ENCODE data around the gene CTNNA2.

Gene CTNNA2

GRCh38 chr2:79901161-79901560, 388.3 kb downstream of the CTNNA2 start:
- H3K9me3 ChIP-seq (ENCODE audit: control insufficient read depth, low read length) = no peaks in the 10 kb centered on the region
- H3K4me3 ChIP-seq (ENCODE audit: low read length) = no peak overlapping the region
- no peaks in the 10 kb centered on the region for H3K36me3 ChIP-seq (ENCODE audit: control insufficient read depth, insufficient read depth, low read length, severe bottlenecking)
- H3K9ac ChIP-seq (ENCODE audit: low read length) = no peak overlapping the region
- H3K27me3 ChIP-seq (replicated peaks; ENCODE audit: control insufficient read depth, insufficient read depth, low read length) = no peaks in the 10 kb centered on the region
- H3K4me1 ChIP-seq (ENCODE audit: control insufficient read depth, insufficient read depth, low read length) = no peaks in the 10 kb centered on the region
- no peak for DNase-seq (ENCODE audit: low read depth)

GRCh38 chr2:79903222-79904000, 390.6 kb downstream of the CTNNA2 start:
- DNase-seq (ENCODE audit: low read depth) = peak; percentile 38
- H3K9ac ChIP-seq (ENCODE audit: low read length) = no peak overlapping the region
- H3K27me3 ChIP-seq (replicated peaks; ENCODE audit: control insufficient read depth, insufficient read depth, low read length) = no peaks in the 10 kb centered on the region
- no peak overlapping the region for H3K4me3 ChIP-seq (ENCODE audit: low read length)
- H3K9me3 ChIP-seq (ENCODE audit: control insufficient read depth, low read length) = no peaks in the 10 kb centered on the region
- no peaks in the 10 kb centered on the region for H3K4me1 ChIP-seq (ENCODE audit: control insufficient read depth, insufficient read depth, low read length)
- H3K36me3 ChIP-seq (ENCODE audit: control insufficient read depth, insufficient read depth, low read length, severe bottlenecking) = no peaks in the 10 kb centered on the region

GRCh38 chr2:79906139-79906890, 393.5 kb downstream of the CTNNA2 start:
- Histone ChIP-seq H3K9ac (ENCODE audit: low read length) (no peak overlapping the region), H3K4me3 (ENCODE audit: low read length) (no peak overlapping the region), H3K36me3 (ENCODE audit: control insufficient read depth, insufficient read depth, low read length, severe bottlenecking) (no peaks in the 10 kb centered on the region), H3K9me3 (ENCODE audit: control insufficient read depth, low read length) (no peaks in the 10 kb centered on the region), H3K27me3 (replicated peaks; ENCODE audit: control insufficient read depth, insufficient read depth, low read length) (no peaks in the 10 kb centered on the region), H3K4me1 (ENCODE audit: control insufficient read depth, insufficient read depth, low read length) (no peaks in the 10 kb centered on the region)
- DNase-seq (ENCODE audit: low read depth) = no peak

GRCh38 chr2:79909521-79909920, 396.7 kb downstream of the CTNNA2 start:
- H3K4me1 ChIP-seq (ENCODE audit: control insufficient read depth, insufficient read depth, low read length) = no peaks in the 10 kb centered on the region
- H3K9ac ChIP-seq (ENCODE audit: low read length) = no peak overlapping the region
- H3K27me3 ChIP-seq (replicated peaks; ENCODE audit: control insufficient read depth, insufficient read depth, low read length) = no peaks in the 10 kb centered on the region
- no peaks in the 10 kb centered on the region for H3K9me3 ChIP-seq (ENCODE audit: control insufficient read depth, low read length)
- no peak overlapping the region for H3K4me3 ChIP-seq (ENCODE audit: low read length)
- no peak for DNase-seq (ENCODE audit: low read depth)
- H3K36me3 ChIP-seq (ENCODE audit: control insufficient read depth, insufficient read depth, low read length, severe bottlenecking) = no peaks in the 10 kb centered on the region

GRCh38 chr2:79910643-79911042, 397.8 kb downstream of the CTNNA2 start:
- Histone ChIP-seq H3K36me3 (ENCODE audit: control insufficient read depth, insufficient read depth, low read length, severe bottlenecking) (no peaks in the 10 kb centered on the region), H3K27me3 (replicated peaks; ENCODE audit: control insufficient read depth, insufficient read depth, low read length) (no peaks in the 10 kb centered on the region), H3K4me3 (ENCODE audit: low read length) (no peak overlapping the region), H3K9ac (ENCODE audit: low read length) (no peak overlapping the region), H3K9me3 (ENCODE audit: control insufficient read depth, low read length) (no peaks in the 10 kb centered on the region), H3K4me1 (ENCODE audit: control insufficient read depth, insufficient read depth, low read length) (no peaks in the 10 kb centered on the region)
- DNase-seq (ENCODE audit: low read depth) = no peak

GRCh38 chr2:79915455-79915854, 402.6 kb downstream of the CTNNA2 start:
- Histone ChIP-seq H3K36me3 (ENCODE audit: control insufficient read depth, insufficient read depth, low read length, severe bottlenecking) (no peaks in the 10 kb centered on the region), H3K4me3 (ENCODE audit: low read length) (no peak overlapping the region), H3K9me3 (ENCODE audit: control insufficient read depth, low read length) (no peaks in the 10 kb centered on the region), H3K9ac (ENCODE audit: low read length) (no peak overlapping the region), H3K27me3 (replicated peaks; ENCODE audit: control insufficient read depth, insufficient read depth, low read length) (no peaks in the 10 kb centered on the region), H3K4me1 (ENCODE audit: control insufficient read depth, insufficient read depth, low read length) (no peaks in the 10 kb centered on the region)
- no peak for DNase-seq (ENCODE audit: low read depth)

GRCh38 chr2:79916285-79916684, 403.4 kb downstream of the CTNNA2 start:
- Histone ChIP-seq H3K9me3 (ENCODE audit: control insufficient read depth, low read length) (no peaks in the 10 kb centered on the region), H3K4me3 (ENCODE audit: low read length) (no peak overlapping the region), H3K27me3 (replicated peaks; ENCODE audit: control insufficient read depth, insufficient read depth, low read length) (no peaks in the 10 kb centered on the region), H3K9ac (ENCODE audit: low read length) (no peak overlapping the region), H3K4me1 (ENCODE audit: control insufficient read depth, insufficient read depth, low read length) (no peaks in the 10 kb centered on the region), H3K36me3 (ENCODE audit: control insufficient read depth, insufficient read depth, low read length, severe bottlenecking) (no peaks in the 10 kb centered on the region)
- no peak for DNase-seq (ENCODE audit: low read depth)

GRCh38 chr2:79920512-79921076, 407.7 kb downstream of the CTNNA2 start:
- Histone ChIP-seq H3K27me3 (replicated peaks; ENCODE audit: control insufficient read depth, insufficient read depth, low read length) (no peaks in the 10 kb centered on the region), H3K4me1 (ENCODE audit: control insufficient read depth, insufficient read depth, low read length) (no peaks in the 10 kb centered on the region), H3K9ac (ENCODE audit: low read length) (no peak overlapping the region), H3K4me3 (ENCODE audit: low read length) (no peak overlapping the region), H3K36me3 (ENCODE audit: control insufficient read depth, insufficient read depth, low read length, severe bottlenecking) (no peaks in the 10 kb centered on the region), H3K9me3 (ENCODE audit: control insufficient read depth, low read length) (no peaks in the 10 kb centered on the region)
- no peak for DNase-seq (ENCODE audit: low read depth)

- no peaks in the 10 kb centered on the region for H3K9me3 ChIP-seq (ENCODE audit: control insufficient read depth, low read length)
- DNase-seq (ENCODE audit: low read depth) = no peak
- no peak overlapping the region for H3K9ac ChIP-seq (ENCODE audit: low read length)
- H3K36me3 ChIP-seq (ENCODE audit: control insufficient read depth, insufficient read depth, low read length, severe bottlenecking) = no peaks in the 10 kb centered on the region
- no peaks in the 10 kb centered on the region for H3K27me3 ChIP-seq (replicated peaks; ENCODE audit: control insufficient read depth, insufficient read depth, low read length)
- no peak overlapping the region for H3K4me3 ChIP-seq (ENCODE audit: low read length)
- no peaks in the 10 kb centered on the region for H3K4me1 ChIP-seq (ENCODE audit: control insufficient read depth, insufficient read depth, low read length)
These were observed 416.8 kb downstream of the CTNNA2 start for GRCh38 chr2:79929624-79930023.

GRCh38 chr2:79935046-79935732, 422.3 kb downstream of the CTNNA2 start:
- no peaks in the 10 kb centered on the region for H3K9me3 ChIP-seq (ENCODE audit: control insufficient read depth, low read length)
- no peaks in the 10 kb centered on the region for H3K27me3 ChIP-seq (replicated peaks; ENCODE audit: control insufficient read depth, insufficient read depth, low read length)
- H3K4me3 ChIP-seq (ENCODE audit: low read length) = no peak overlapping the region
- DNase-seq (ENCODE audit: low read depth) = no peak
- no peaks in the 10 kb centered on the region for H3K36me3 ChIP-seq (ENCODE audit: control insufficient read depth, insufficient read depth, low read length, severe bottlenecking)
- peaks cover 3% of the 10 kb centered on the region for H3K4me1 ChIP-seq (ENCODE audit: control insufficient read depth, insufficient read depth, low read length)
- H3K9ac ChIP-seq (ENCODE audit: low read length) = no peak overlapping the region

All from adipocyte (in vitro differentiated cells).